ENCODE results near the gene SNAI3.
A peak's percentile ranks its signal among the peaks of the same experiment; 100 is the strongest.

SNAI3 gene

GRCh38 chr16:88686439-88687253 lies at the start of gene SNAI3:
Gene SNAI3, minus strand, starts transcription at chr16:88686507. Its CDS starts 101 bp downstream, at chr16:88686406.
- DNase-seq = peak; percentile 45

DNA sequence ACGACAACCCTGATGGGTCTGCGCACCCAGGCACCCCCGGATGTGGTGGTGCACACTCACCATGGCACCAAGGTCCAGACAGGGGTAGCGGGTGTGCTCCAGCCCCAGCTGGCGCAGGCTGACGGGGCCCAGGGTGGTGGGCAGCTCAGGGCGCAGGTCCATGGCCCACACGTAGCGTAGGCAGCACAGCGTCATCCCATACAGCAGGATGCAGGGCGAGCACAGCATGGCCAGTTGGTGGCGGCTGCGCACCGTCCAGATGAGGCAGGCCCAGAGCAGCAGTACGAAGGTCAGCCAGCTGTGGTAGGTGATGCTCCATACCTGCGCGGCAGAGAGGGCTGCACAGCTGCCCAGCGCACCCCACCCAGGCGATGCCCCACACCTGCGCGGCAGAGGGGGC lies 49.8 kb upstream of the SNAI3 start:
- no peak for DNase-seq

DNA sequence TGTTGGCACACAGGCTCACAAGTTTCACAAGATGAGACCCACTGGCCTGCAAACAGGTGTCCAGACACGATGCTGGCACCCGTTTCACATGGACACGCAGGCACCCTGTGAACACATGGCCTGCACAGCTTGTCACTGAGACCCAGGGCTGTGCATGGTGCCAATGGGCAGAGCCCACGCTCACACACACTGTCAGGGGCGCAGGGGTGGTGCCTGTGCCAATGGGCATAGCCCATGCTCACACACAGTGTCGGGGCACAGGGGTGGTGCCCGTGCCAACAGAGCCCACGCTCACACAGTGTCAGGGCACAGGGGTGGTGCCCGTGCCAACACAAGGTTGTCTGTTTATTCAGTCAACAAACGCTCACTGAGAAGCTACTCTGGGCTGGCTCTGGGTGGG lies 49.3 kb upstream of the SNAI3 start:
- no peak for DNase-seq

DNA sequence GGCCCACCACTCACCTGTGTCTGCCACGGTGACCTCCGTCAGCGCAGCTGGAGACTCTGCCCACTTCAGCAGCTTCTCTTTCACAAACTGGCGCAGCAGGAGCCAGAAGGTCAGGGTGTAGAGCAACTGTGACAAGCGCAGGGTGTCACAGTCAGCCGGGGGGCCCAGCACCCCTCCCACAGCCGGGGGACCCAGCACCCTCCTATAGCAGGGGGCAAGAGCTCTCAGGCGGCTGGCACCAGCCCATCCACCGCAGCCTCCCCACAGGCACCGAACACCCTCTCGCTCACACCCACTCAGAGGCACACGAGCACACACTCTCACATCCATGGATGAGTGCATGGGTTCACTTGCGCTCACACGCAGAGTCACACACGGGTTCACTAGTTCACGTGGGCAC lies 48.8 kb upstream of the SNAI3 start:
- no peak for DNase-seq

DNA sequence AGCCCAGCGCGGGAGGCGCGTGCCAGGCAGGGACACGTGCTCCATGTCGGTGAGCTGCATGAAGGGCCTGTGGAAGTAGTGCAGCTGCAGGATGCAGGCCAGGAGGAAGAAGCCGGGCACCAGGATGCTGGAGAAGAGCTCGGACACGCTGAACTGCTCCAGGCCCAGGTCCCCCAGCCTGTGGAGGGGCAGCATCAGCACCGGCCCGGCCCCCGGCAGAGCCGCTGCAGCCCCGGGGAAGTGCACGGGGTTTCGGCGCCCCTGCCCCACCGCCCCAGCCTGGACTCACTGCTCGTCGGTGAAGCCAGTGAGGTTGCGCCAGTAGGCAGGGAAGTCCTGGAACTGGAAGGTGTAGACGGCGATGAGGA lies 48.0 kb upstream of the SNAI3 start:
- no peak for DNase-seq

GRCh38 chr16:88733630-88734360 lies 47.5 kb upstream of the SNAI3 start:
- no peak for DNase-seq

- no peak for DNase-seq
These were observed 46.6 kb upstream of the SNAI3 start for GRCh38 chr16:88732961-88733294.

- no peak for DNase-seq
These were observed 46.1 kb upstream of the SNAI3 start for GRCh38 chr16:88732172-88732960.

DNA sequence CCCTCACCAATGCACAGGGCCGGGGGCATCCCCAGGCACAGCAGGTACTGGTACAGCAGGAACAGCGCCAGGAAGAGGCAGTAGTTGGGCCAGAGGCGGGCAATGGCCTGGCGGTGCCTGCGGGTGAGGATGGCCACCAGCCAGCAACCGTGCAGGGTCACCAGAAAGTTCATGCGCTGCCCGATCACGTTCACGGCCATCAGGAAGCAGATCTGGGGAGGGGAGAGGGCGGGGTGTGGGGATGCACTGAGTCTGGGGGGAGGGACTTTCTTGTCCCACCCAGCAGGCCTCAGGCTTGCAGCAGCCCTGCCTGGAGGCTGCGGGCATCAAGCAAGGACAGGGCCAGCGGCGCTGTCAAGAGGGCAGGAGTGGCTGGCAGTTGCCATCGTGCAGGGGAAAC lies 45.4 kb upstream of the SNAI3 start:
- DNase-seq = no peak

- no peak for DNase-seq
These were observed 44.6 kb upstream of the SNAI3 start for GRCh38 chr16:88730632-88731607.

- no peak for DNase-seq
These were observed 41.6 kb upstream of the SNAI3 start for GRCh38 chr16:88727871-88728270.

DNA sequence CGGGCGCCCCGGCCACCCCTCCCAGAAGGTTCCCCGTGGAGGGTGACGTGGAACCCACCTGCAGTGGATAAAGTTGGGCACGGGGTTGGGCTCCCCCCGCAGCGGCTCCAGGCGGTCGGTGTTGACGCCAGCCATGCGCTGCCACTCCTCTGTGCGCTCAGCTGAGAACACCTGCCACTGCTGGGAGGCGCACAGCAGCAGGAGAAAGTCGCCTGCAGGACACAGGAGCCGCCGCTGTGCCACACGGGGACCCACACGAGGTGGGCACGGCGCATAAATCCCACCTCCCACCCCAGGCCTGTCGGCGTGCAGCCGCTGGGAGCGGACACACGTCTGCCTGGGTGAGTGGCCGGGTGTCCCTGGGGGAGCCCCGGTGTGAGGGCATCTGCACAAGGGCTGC lies 40.7 kb upstream of the SNAI3 start:
- no peak for DNase-seq

DNA sequence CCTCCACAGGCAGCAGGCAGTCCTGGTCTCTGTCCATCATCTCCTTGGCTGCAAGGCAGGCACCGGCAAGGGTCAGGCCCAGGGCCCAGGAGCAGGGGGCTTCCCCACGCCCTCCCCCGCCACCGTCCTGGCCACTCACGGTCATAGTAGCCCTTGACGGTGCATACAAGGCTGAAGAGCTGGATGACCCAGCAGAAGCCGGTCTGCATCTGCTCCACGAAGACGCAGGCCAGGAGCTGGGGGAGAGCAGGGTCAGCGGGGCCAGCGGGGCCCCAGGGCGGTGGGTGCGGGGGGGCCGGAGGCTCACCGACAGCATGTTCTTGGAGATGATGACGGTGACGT lies 40.1 kb upstream of the SNAI3 start:
- DNase-seq = no peak

DNA sequence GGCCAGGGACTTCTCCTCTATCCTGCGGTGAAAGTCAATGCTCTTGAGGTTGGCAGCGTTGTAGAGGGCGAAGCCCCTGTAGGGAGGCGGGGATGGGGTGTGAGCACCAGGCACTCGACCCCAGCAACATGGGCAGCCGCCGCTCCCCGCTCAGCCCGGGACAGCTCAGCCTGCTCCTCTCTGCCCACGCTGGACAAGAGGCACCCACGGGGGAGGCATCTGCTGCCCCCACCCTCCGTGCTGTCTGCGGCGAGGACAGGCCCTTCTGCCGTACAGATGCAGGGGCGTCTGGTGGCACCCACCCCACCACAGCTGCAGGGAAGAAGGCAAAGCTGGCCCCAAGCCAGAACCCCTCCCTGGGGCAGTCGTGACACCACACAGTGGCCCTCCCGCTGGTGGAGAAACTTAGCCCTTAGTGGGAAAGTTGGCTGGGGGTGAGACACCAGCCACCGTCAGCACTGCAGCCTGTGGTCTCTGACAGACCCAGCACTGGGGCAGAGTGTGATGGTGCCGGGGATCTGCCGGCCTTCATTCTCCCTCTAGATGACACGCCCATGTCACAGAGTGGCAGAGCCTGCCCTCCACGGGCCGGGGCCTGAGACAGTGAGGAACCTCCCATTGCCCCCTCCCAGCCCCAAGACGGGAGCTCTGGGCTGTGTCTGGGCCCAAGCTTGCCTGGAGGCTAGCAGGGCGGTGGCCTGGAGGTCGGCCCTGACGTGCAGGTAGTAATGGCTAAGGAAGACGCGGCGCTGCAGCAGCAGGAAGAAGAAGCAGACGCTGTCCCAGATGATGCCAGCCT lies 39.5 kb upstream of the SNAI3 start:
- no peak for DNase-seq

GRCh38 chr16:88724855-88725555 lies 38.7 kb upstream of the SNAI3 start:
- DNase-seq = no peak

- no peak for DNase-seq
These were observed 37.6 kb upstream of the SNAI3 start for GRCh38 chr16:88723911-88724310.

DNA sequence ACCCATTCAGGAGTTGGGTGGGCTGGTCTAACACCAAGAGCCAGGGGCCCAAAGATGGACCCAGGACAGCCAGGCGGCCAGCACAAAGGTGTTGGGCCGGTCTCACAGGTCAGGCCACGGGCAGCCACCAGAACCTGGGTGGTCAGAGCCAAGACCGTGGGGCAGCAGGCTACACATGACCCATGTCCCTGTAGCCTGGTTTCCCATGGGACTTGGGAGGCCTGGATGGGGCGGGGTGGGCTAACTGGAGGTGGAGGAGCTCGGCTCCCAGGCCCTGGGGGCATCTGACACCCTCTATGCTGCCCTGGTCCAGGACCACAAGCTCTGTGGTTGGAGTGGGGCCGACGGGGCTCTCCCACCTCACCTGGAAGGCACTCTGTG lies 37.2 kb upstream of the SNAI3 start:
- DNase-seq = no peak

DNA sequence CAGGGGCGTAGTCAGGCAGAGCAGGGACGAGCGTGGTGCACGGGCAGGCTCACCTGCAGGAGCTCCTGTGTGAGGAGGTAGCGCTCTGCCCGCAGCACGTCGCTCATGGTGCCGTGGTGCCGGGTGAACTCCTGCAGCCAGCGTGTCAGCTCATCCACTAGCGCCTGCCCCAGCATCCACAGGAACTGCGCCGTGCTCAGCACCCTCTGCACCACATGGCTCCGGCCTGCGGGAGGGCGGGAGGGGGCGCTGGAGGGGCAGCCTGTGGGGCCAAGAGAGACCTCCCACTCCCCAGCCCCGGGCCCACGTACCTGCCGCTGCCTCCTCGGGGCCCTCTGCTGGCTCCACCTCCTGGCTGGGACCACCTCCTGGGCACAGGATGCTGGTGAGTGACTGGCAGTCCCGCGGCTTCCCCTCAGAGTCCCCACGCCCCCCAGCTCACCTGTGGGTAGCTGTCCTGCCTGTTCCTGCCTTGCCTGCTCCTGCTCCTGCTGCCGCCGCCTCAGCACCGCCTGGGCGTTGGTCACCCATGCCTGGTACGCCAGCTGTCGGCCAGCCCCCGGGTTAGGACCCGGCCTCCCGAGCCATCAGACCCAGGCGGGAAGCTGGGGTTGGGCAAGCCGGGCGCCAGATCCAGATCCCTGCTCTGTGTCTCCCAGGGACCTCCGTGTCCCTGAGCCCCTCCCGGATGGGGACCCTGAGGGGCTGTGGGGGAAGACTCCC lies 36.6 kb upstream of the SNAI3 start:
- DNase-seq = no peak

DNA sequence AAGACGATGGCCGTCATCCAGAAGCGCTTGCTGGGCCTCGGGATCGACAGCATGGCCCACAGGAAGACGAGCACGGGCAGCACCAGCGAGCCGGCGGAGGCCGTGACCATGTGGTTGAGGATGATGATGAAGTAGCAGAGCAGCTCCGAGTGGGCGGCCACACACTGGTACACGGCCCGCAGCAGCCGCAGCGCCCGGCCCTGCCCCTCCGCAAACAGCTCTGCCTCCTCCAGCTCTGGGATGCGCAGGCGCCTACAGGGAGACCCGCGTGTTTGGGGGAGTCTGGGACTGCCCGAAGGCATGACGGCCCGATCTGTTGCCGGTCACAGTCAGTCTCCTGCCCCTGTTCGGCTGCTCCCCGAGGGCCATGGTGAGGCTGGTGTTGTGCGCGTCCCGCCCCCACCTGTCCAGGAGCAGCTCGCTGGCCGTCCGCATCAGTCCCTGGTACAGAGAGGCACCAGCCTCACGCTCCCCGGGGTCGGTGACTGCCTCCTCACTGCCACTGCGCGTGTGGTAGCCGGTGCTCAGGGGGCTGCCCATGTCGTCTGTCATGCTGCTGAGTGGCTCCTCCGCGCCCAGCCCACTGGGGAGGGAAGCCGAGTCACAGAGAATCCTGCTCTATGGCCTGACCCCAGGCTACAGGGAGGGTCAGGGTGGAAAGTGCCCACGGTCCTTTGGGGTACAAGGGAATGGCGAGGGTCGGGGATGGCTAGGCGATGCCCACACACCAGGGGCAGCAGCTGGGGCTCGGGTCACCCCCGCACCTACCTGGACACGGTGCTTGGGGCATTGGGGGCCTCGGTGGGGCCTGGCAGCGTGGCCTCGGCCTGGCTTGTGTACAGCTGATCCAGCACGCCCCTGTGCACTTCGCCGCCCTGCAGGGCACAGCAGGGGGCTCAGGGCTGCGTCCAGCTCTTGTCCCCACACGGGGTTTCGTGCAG lies 35.8 kb upstream of the SNAI3 start:
- no peak for DNase-seq

Measured in NCI-H1105 treated with DMSO at 0.1 percent for 48 hours (cell line).